ENCODE measurements around the gene CTIF. TPM values are rescaled to one million over a fixed set of nuclear protein-coding genes. Genes with fewer than 3 reads are reported as not detected.

Gene CTIF
- polyA plus RNA-seq, 3 donors, result 0.38 to 8.7 (median 1.2) TPM

GRCh38 chr18:48690494-48690893 is 151.7 kb downstream of the CTIF start:
- H3K4me1 ChIP-seq (ENCODE audit: control insufficient read depth in 1 of 2, insufficient read depth in 2 of 2, low read length in 2 of 2), result no peaks in the 10 kb centered on the region
- intact Hi-C loops (cut with micrococcal nuclease), result no loop called here
- H3K9me3 Mint-ChIP-seq, result peaks cover 0 to 2% (median 0%) of the 10 kb centered on the region in 7 donors
- H3K4me2 ChIP-seq (replicated peaks; ENCODE audit: extremely low read depth, low read length, poor library complexity, severe bottlenecking), result no peak overlapping the region
- no peak overlapping the region for H3K4me3 ChIP-seq (replicated peaks in 1 of 3; ENCODE audit: low read depth in 2 of 3, low read length in 3 of 3)
- no peak overlapping the region for H3K27ac ChIP-seq (ENCODE audit: low read depth in 1 of 2, low read length in 2 of 2)
- H3K36me3 Mint-ChIP-seq, result peaks cover 9 to 29% of the 10 kb centered on the region in 2 donors
- H3K27me3 Mint-ChIP-seq (ENCODE audit: low read depth in 3 of 3), result peaks cover 0 to 3% (median 2%) of the 10 kb centered on the region in 3 donors
- H3K4me1 Mint-ChIP-seq, result peaks cover 11% of the 10 kb centered on the region
- H3K9ac ChIP-seq (ENCODE audit: insufficient read depth, low read length, poor library complexity, severe bottlenecking), result no peak overlapping the region
- no peaks in the 10 kb centered on the region for H4K20me1 ChIP-seq (ENCODE audit: insufficient read depth, low read length)
- 92% methylated on average over 3 of the region's 5 CpGs for WGBS (ENCODE audit: insufficient coverage)
- H3K27me3 ChIP-seq (ENCODE audit: control insufficient read depth in 2 of 2, insufficient read depth in 2 of 2, low read length in 2 of 2), result no peaks in the 10 kb centered on the region
- H3K27ac Mint-ChIP-seq, result no peak overlapping the region
- no peak for DNase-seq
- H3K9me3 ChIP-seq (replicated peaks in 1 of 2; ENCODE audit: control insufficient read depth in 1 of 2, insufficient read depth in 1 of 2, low read length in 2 of 2), result no peaks in the 10 kb centered on the region
- H2AFZ ChIP-seq (ENCODE audit: insufficient read depth, low read depth, low read length, poor library complexity, severe bottlenecking), result no peak overlapping the region
- H3K4me3 Mint-ChIP-seq, result no peak overlapping the region
- H3K36me3 ChIP-seq (replicated peaks in 1 of 2; ENCODE audit: control insufficient read depth in 1 of 2, insufficient read depth in 2 of 2, low read length in 2 of 2), result no peaks in the 10 kb centered on the region
- H3K79me2 ChIP-seq (ENCODE audit: insufficient read depth, low read length), result no peaks in the 10 kb centered on the region
- TF ChIP-seq CTCF (IDR thresholded peaks at IDR 0.05), result no peak

- no peaks in the 10 kb centered on the region for H3K4me1 ChIP-seq (ENCODE audit: control insufficient read depth in 1 of 2, insufficient read depth in 2 of 2, low read length in 2 of 2)
- H3K27ac ChIP-seq (ENCODE audit: low read depth in 1 of 2, low read length in 2 of 2), result no peak overlapping the region
- H3K27me3 Mint-ChIP-seq (ENCODE audit: low read depth in 3 of 3), result peaks cover 2 to 3% (median 2%) of the 10 kb centered on the region in 3 donors
- DNase-seq, result no peak
- H3K79me2 ChIP-seq (ENCODE audit: insufficient read depth, low read length), result no peaks in the 10 kb centered on the region
- no peaks in the 10 kb centered on the region for H3K36me3 ChIP-seq (replicated peaks in 1 of 2; ENCODE audit: control insufficient read depth in 1 of 2, insufficient read depth in 2 of 2, low read length in 2 of 2)
- 95% methylated on average over 4 of the region's 7 CpGs for WGBS (ENCODE audit: insufficient coverage)
- H3K9me3 Mint-ChIP-seq, result peaks cover 0 to 2% (median 0%) of the 10 kb centered on the region in 7 donors
- H3K9me3 ChIP-seq (replicated peaks in 1 of 2; ENCODE audit: control insufficient read depth in 1 of 2, insufficient read depth in 1 of 2, low read length in 2 of 2), result no peaks in the 10 kb centered on the region
- no peak overlapping the region for H3K27ac Mint-ChIP-seq
- no peak overlapping the region for H3K4me3 ChIP-seq (replicated peaks in 1 of 3; ENCODE audit: low read depth in 2 of 3, low read length in 3 of 3)
- no peak overlapping the region for H3K4me3 Mint-ChIP-seq
- H3K4me1 Mint-ChIP-seq, result peaks cover 15% of the 10 kb centered on the region
- no peaks in the 10 kb centered on the region for H3K27me3 ChIP-seq (ENCODE audit: control insufficient read depth in 2 of 2, insufficient read depth in 2 of 2, low read length in 2 of 2)
- H3K9ac ChIP-seq (ENCODE audit: insufficient read depth, low read length, poor library complexity, severe bottlenecking), result no peak overlapping the region
- TF ChIP-seq CTCF (IDR thresholded peaks at IDR 0.05), result no peak
- intact Hi-C loops (cut with micrococcal nuclease), result no loop called here
- no peak overlapping the region for H2AFZ ChIP-seq (ENCODE audit: insufficient read depth, low read depth, low read length, poor library complexity, severe bottlenecking)
- H3K4me2 ChIP-seq (replicated peaks; ENCODE audit: extremely low read depth, low read length, poor library complexity, severe bottlenecking), result no peak overlapping the region
- no peaks in the 10 kb centered on the region for H4K20me1 ChIP-seq (ENCODE audit: insufficient read depth, low read length)
- H3K36me3 Mint-ChIP-seq, result peaks cover 0 to 25% of the 10 kb centered on the region in 2 donors
Measured at GRCh38 chr18:48693006-48693405, 154.2 kb downstream of the CTIF start.
